GM12878 (cell line): ENCODE measurements around the gene FMNL2. TPM values are rescaled to one million over a fixed set of nuclear protein-coding genes. Genes with fewer than 3 reads are reported as not detected.
"Not testable (repeated sequence)": the region's sequence is repeated elsewhere in the genome, so short reads cannot be mapped to it uniquely, and the experiment has no call there.

Experiments
- ATAC-seq: fragments of 200-7000 bp; cut with Tn5 transposase; 3 replicates; pipeline ENCODE4 v1.9.1; 2020; ENCODE audit warnings: mild to moderate bottlenecking, moderate library complexity
- BruUV-seq: library from RNA; stranded (reverse); fragments of 400-500 nt; replicated peaks from 2 replicates; lab custom pipeline; 2021; lab: Mats Ljungman, UMichigan
- CTCF ChIA-PET: fragments of 300-600 bp; sonication (Branson Sonifier 250); formaldehyde crosslinking; extraction: SDS; loops from one replicate; lab custom pipeline; 2021; ENCODE audit warnings: inconsistent platforms; lab: Yijun Ruan, JAX
- POLR2A ChIA-PET: fragments of 350-600 bp; formaldehyde crosslinking; extraction: SDS; loops from one replicate; lab custom pipeline; 2021; ENCODE audit warnings: inconsistent platforms; lab: Charles Lee
- RAD21 ChIA-PET: fragments of 300-600 bp; sonication (Branson Sonifier 250); formaldehyde crosslinking; loops from one replicate; lab custom pipeline; 2023; ENCODE audit warnings: antibody characterized with exemption; ENCODE audit not compliant: unreplicated experiment; lab: Charles Lee
- SMC1A ChIA-PET: fragments of 300-600 bp; sonication (Branson Sonifier 250); formaldehyde crosslinking; loops from one replicate; lab custom pipeline; 2023; ENCODE audit not compliant: unreplicated experiment, uncharacterized antibody; lab: Charles Lee
- DNase-seq: peaks from one replicate; pipeline ENCODE4 v3.0.0-alpha.2; 2011; ENCODE audit warnings: low read depth, low spot score
- FAIRE-seq: peaks from 3 replicates; lab custom pipeline; 2011; peaks lifted over from hg19 to GRCh38; lab: Jason Lieb, UNC
- H2AFZ ChIP-seq: 2 replicates; pipeline ENCODE4 v1.6.0; 2011; ENCODE audit warnings: low read depth, low read length, control low read depth; ENCODE audit not compliant: control insufficient read depth
- H3K27ac ChIP-seq: 2 replicates; pipeline ENCODE4 v1.5.1; 2011; ENCODE audit warnings: control low read depth; ENCODE audit not compliant: control insufficient read depth, insufficient read depth
- H3K27me3 ChIP-seq, 2 experiments: replicated peaks in 1 of 2; 2 replicates each; pipeline versions ENCODE4 v1.6.0 to v1.6.1; 2011; ENCODE audit warnings: low read length in 1 of 2; ENCODE audit not compliant: control insufficient read depth in 2 of 2, insufficient read depth in 2 of 2
- H3K36me3 ChIP-seq, 2 experiments: 2 replicates each; pipeline ENCODE4 v1.5.1; 2011; ENCODE audit warnings: low read length in 1 of 2; ENCODE audit not compliant: control insufficient read depth in 2 of 2, insufficient read depth in 2 of 2
- H3K4me1 ChIP-seq: 2 replicates; pipeline ENCODE4 v1.6.1; 2011; ENCODE audit warnings: mild to moderate bottlenecking, low read length, moderate library complexity, mixed read lengths; ENCODE audit not compliant: control insufficient read depth, insufficient read depth
- H3K4me2 ChIP-seq: 2 replicates; pipeline ENCODE4 v1.6.0; 2011; ENCODE audit warnings: control low read depth; ENCODE audit not compliant: control insufficient read depth, insufficient read depth
- H3K4me3 ChIP-seq: fragments of 200-600 bp; sonication (generic); 2 replicates; pipeline ENCODE4 v1.5.1; 2016
- H3K79me2 ChIP-seq: 2 replicates; pipeline ENCODE4 v1.6.0; 2011; ENCODE audit warnings: low read length; ENCODE audit not compliant: control insufficient read depth, insufficient read depth
- H3K9ac ChIP-seq: 2 replicates; pipeline ENCODE4 v1.8.0; 2011; ENCODE audit warnings: low read length, control low read depth, mixed read lengths; ENCODE audit not compliant: control insufficient read depth, insufficient read depth
- H3K9me3 ChIP-seq: replicated peaks from 3 replicates; pipeline ENCODE4 v1.5.1; 2011; ENCODE audit warnings: mild to moderate bottlenecking, low read length; ENCODE audit not compliant: control insufficient read depth, insufficient read depth
- H4K20me1 ChIP-seq: 2 replicates; pipeline ENCODE4 v1.6.0; 2011; ENCODE audit not compliant: control insufficient read depth, insufficient read depth
- EGR1 ChIP-seq, 2 experiments: IDR thresholded peaks; 1 replicate in 1 of 2; 2 replicates in 1 of 2; pipeline ENCODE4 v1.6.1; 2011 to 2012; ENCODE audit warnings: low read depth in 2 of 2, low read length in 2 of 2, borderline replicate concordance in 1 of 2, mild to moderate bottlenecking in 1 of 2, moderate library complexity in 1 of 2
- IRF4 ChIP-seq: IDR thresholded peaks from 2 replicates; pipeline ENCODE4 v1.6.1; 2011; ENCODE audit warnings: low read depth, low read length
- NFYA ChIP-seq: IDR thresholded peaks from 2 replicates; pipeline ENCODE4 v1.6.1; 2011; ENCODE audit warnings: low read depth, mild to moderate bottlenecking, low read length, improper control_type of control experiment, borderline replicate concordance
- NR2F1 ChIP-seq: fragments of 450-650 bp; conservative IDR thresholded peaks from 2 replicates; pipeline ENCODE4 v1.6.1; 2017; ENCODE audit warnings: mild to moderate bottlenecking
- RAD21 ChIP-seq: IDR thresholded peaks from 2 replicates; pipeline ENCODE4 v1.6.1; 2011; ENCODE audit warnings: mild to moderate bottlenecking, low read depth, low read length, moderate library complexity; ENCODE audit not compliant: insufficient read depth
- ZBED1 ChIP-seq: IDR thresholded peaks from 2 replicates; pipeline ENCODE4 v1.6.1; 2016; ENCODE audit warnings: borderline replicate concordance
- WGBS: methylation state at CpG from one replicate; pipeline ENCODE4 v1.1.6; 2016; ENCODE audit warnings: low lambda C conversion rate; ENCODE audit not compliant: insufficient replicate concordance, insufficient coverage; ENCODE audit errors: missing lambda C conversion rate; 5-methylcytosine and 5-hydroxymethylcytosine counted together
- in situ Hi-C: fragments of 300-500 bp; cut with MboI; formaldehyde crosslinking; loops from 9 replicates; pipeline ENCODE4 v1.14.3; 2018; ENCODE audit warnings: mixed read lengths
- intact Hi-C: fragments of 100-400 bp; cut with micrococcal nuclease; formaldehyde crosslinking; loops from one replicate; pipeline ENCODE4 v1.14.2; 2022; ENCODE audit not compliant: unreplicated experiment
- polyA plus RNA-seq, 11 experiments: library from polyadenylated mRNA; depleted of rRNA in 4 of 11; unstranded in 6 of 11; stranded (reverse) in 5 of 11; fragments of >200 nt; fragmentation: Nextera tagmentation in 4 of 11; fragmentation: Illumina TruSeq in 1 of 11; extraction: Ambion mirVana in 4 of 11; extraction: Trizol in 1 of 11; gene quantifications; 1 replicate in 1 of 11; 2 replicates in 10 of 11; pipeline versions ENCODE4 v1.2.1 to v1.2.3, GENCODE V29; 2011 to 2016; ENCODE audit warnings: inconsistent platforms in 2 of 11, missing spikeins in 2 of 11, low read depth in 1 of 11
- total RNA-seq, 4 experiments: library from RNA; depleted of rRNA in 3 of 4; stranded (reverse); fragments of >200 nt in 3 of 4; fragmentation: Illumina TruSeq in 1 of 4; extraction: Trizol in 1 of 4; gene quantifications; 2 replicates each; pipeline versions ENCODE4 v1.2.1 to v1.2.3, GENCODE V29; 2013 to 2021

FMNL2 gene
- total and polyA plus RNA-seq, 10 of the 15 experiments (the other 5 are each of a cell fraction or from before 2014, with no cell fraction given): 0.13 to 9.9 (median 0.35) TPM

DNA sequence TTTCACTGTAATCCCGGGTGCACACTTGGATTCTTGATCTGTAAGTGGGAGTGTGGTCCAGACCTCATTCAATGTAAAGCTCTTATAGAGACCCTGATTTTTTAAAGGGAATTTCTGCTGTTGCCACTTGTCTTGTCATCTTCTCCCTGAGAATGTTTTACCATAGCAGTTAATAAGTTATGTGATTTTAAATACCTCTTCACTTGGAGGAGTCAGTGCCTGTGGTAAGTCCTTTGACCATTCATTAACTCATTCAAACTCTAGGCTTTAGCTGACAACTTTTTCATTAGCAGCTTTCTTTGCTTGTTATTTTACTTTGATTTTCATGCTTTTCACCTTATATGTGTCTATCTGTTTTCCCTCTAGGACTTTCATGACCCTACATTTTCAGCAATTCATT is 51.3 kb downstream of the FMNL2 start:
- no peaks in the 10 kb centered on the region for H3K4me1 ChIP-seq
- ATAC-seq (no peak), DNase-seq (no peak), FAIRE-seq (no peak)
- intact Hi-C loops: no loop called here
- no TSS peak for BruUV-seq
- CTCF ChIA-PET: interaction anchor here (1.1 to 1.6 kb wide), 2 partner anchors 17 to 18 kb away, joined by 3 read pairs; no protein-coding TSS in a partner anchor
- no peak overlapping the region for H3K27ac ChIP-seq
- RAD21 ChIA-PET: interaction anchor here (1.2 to 1.6 kb wide), 2 partner anchors 19 to 50 kb away, joined by 3 to 5 read pairs; no protein-coding TSS in a partner anchor
- H2AFZ ChIP-seq: no peak overlapping the region
- no peaks in the 10 kb centered on the region for H4K20me1 ChIP-seq
- POLR2A ChIA-PET: interaction anchor here (0.7 kb wide), 1 partner anchor 49 kb away, joined by 3 read pairs; no protein-coding TSS in a partner anchor
- H3K27me3 ChIP-seq: no peaks in the 10 kb centered on the region
- no peak for TF ChIP-seq NFYA
- no peak for TF ChIP-seq NR2F1
- H3K4me2 ChIP-seq: no peak overlapping the region
- no peak overlapping the region for H3K4me3 ChIP-seq
- H3K9ac ChIP-seq: no peak overlapping the region
- in situ Hi-C loops: no loop called here
- no peaks in the 10 kb centered on the region for H3K9me3 ChIP-seq
- SMC1A ChIA-PET: interaction anchor here (1.1 to 2.3 kb wide), 3 partner anchors 9 to 21 kb away, joined by 3 to 11 read pairs (median 6); no protein-coding TSS in a partner anchor
- no peaks in the 10 kb centered on the region for H3K36me3 ChIP-seq
- WGBS: 77% methylated on average over 1 of the region's 1 CpG
- no peaks in the 10 kb centered on the region for H3K79me2 ChIP-seq

- POLR2A ChIA-PET: no interaction called here
- TF ChIP-seq EGR1 (IDR thresholded peaks at IDR 0.05; ENCODE audit: borderline replicate concordance in 1 of 2, low read depth in 2 of 2, low read length in 2 of 2) (no peak), RAD21 (no peak), ZBED1 (no peak), IRF4 (no peak)
- SMC1A ChIA-PET: interaction anchor here (1.1 kb wide), 2 partner anchors 8 kb away, joined by 3 read pairs; no protein-coding TSS in a partner anchor
- in situ Hi-C loops (no loop called here), intact Hi-C loops (no loop called here)
- CTCF ChIA-PET: interaction anchor here (0.6 to 1.6 kb wide), 2 partner anchors 19 to 474 kb away, joined by 3 read pairs; no protein-coding TSS in a partner anchor
- FAIRE-seq: no peak
- H3K4me2 ChIP-seq: no peak overlapping the region
- RAD21 ChIA-PET: interaction anchor here (1.2 to 1.6 kb wide), 2 partner anchors 18 to 50 kb away, joined by 3 to 5 read pairs; no protein-coding TSS in a partner anchor
- ATAC-seq: no peak
- H3K9me3 ChIP-seq: no peaks in the 10 kb centered on the region
- no peak overlapping the region for H3K4me3 ChIP-seq
- H3K27me3 ChIP-seq: no peaks in the 10 kb centered on the region
- no peak for DNase-seq
- no peaks in the 10 kb centered on the region for H3K79me2 ChIP-seq
- BruUV-seq: no TSS peak
- H4K20me1 ChIP-seq: no peaks in the 10 kb centered on the region
- H3K4me1 ChIP-seq: no peaks in the 10 kb centered on the region
- H2AFZ ChIP-seq: no peak overlapping the region
- no peak overlapping the region for H3K27ac ChIP-seq
- H3K9ac ChIP-seq: no peak overlapping the region
- 85% methylated on average over 1 of the region's 1 CpG for WGBS
- H3K36me3 ChIP-seq: no peaks in the 10 kb centered on the region
Measured at GRCh38 chr2:152387041-152387440, 52.1 kb downstream of the FMNL2 start.

- RAD21 ChIA-PET, H3K9me3 ChIP-seq, POLR2A ChIA-PET, H3K27ac ChIP-seq, H2AFZ ChIP-seq, H3K9ac ChIP-seq, DNase-seq, H3K4me3 ChIP-seq, SMC1A ChIA-PET, CTCF ChIA-PET, H3K27me3 ChIP-seq, H3K36me3 ChIP-seq, H3K79me2 ChIP-seq, BruUV-seq, H4K20me1 ChIP-seq, H3K4me1 ChIP-seq, in situ Hi-C loops, ATAC-seq, intact Hi-C loops, FAIRE-seq, H3K4me2 ChIP-seq: not testable (repeated sequence)
- WGBS: 80% methylated on average over 9 of the region's 9 CpGs
Measured at GRCh38 chr2:152388269-152388668, 53.3 kb downstream of the FMNL2 start.
